Activated naive CD8-positive, alpha-beta T cell treated with anti-CD3 and anti-CD28 coated beads for 36 hours (primary cell): ENCODE results near the gene UCP3. TPM values are rescaled to one million over a fixed set of nuclear protein-coding genes. Genes with fewer than 3 reads are reported as not detected.

ENCODE experiments used
- DNase-seq: peaks from one replicate; pipeline ENCODE4 v3.0.0; 2021
- H3K27ac Mint-ChIP-seq: one replicate; pipeline ENCODE4 v1.8.0; 2022; ENCODE audit warnings: mild to moderate bottlenecking, moderate library complexity, mixed read lengths
- H3K27me3 Mint-ChIP-seq: one replicate; pipeline ENCODE4 v1.8.0; 2022; ENCODE audit warnings: mild to moderate bottlenecking, mixed read lengths
- H3K36me3 Mint-ChIP-seq: one replicate; pipeline ENCODE4 v1.8.0; 2021; ENCODE audit warnings: mild to moderate bottlenecking, mixed read lengths
- H3K4me1 Mint-ChIP-seq: one replicate; pipeline ENCODE4 v1.8.0; 2021; ENCODE audit warnings: mixed read lengths
- H3K4me3 Mint-ChIP-seq: one replicate; pipeline ENCODE4 v1.8.0; 2022; ENCODE audit warnings: mild to moderate bottlenecking, moderate library complexity, mixed read lengths
- H3K9me3 Mint-ChIP-seq: one replicate; pipeline ENCODE4 v1.8.0; 2022; ENCODE audit warnings: mixed read lengths
- total RNA-seq, 2 experiments: library from RNA; stranded (reverse); gene quantifications; one replicate each; pipeline ENCODE4 v1.2.3, GENCODE V29; 2021

UCP3 gene
- total RNA-seq, 2 experiments from 2014 or later: 0.89 to 1.1 TPM

DNA sequence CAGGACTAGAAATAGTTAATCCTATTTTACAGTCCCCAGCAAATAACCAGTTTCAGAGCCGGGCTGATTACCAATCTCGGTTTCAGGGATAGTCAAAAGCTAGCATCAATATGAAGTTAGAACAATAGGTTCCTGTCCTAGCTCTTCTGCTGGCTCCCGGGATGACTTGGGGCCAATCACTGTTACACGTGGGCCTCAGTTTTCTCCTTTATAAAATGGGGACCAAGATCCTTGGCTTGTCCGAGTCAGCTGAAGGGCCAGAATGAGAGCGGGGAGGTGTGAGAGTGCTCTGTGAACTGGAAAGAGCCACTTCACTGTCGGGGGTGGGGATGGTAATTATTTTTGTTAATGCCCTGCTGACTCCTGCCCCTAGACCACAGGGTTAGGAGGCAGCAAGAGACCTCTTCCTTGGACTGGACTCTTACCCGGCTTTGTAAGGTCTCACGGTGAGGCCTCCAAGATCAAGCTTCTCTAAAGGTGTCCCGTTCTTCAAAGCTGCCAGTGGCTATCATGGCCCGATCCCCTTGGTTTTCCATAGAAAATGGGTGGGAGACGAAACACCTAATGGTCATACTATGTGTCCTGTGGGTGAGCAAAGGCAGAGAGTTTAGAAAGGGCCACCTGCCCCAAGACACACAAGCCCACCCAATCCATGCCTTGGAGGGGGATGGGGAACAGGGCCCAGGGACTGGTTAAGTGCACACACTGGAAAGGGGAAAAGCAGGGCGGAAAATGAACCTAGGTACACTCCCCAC is 27.7 kb downstream of the UCP3 start:
- no peaks in the 10 kb centered on the region for H3K9me3 Mint-ChIP-seq
- peak overlapping the region; percentile 98 for H3K27ac Mint-ChIP-seq
- H3K27me3 Mint-ChIP-seq: no peaks in the 10 kb centered on the region
- peaks cover 61% of the 10 kb centered on the region for H3K36me3 Mint-ChIP-seq
- peaks cover 67% of the 10 kb centered on the region for H3K4me1 Mint-ChIP-seq
- H3K4me3 Mint-ChIP-seq: peak overlapping the region; percentile 92
- DNase-seq: no peak

DNA sequence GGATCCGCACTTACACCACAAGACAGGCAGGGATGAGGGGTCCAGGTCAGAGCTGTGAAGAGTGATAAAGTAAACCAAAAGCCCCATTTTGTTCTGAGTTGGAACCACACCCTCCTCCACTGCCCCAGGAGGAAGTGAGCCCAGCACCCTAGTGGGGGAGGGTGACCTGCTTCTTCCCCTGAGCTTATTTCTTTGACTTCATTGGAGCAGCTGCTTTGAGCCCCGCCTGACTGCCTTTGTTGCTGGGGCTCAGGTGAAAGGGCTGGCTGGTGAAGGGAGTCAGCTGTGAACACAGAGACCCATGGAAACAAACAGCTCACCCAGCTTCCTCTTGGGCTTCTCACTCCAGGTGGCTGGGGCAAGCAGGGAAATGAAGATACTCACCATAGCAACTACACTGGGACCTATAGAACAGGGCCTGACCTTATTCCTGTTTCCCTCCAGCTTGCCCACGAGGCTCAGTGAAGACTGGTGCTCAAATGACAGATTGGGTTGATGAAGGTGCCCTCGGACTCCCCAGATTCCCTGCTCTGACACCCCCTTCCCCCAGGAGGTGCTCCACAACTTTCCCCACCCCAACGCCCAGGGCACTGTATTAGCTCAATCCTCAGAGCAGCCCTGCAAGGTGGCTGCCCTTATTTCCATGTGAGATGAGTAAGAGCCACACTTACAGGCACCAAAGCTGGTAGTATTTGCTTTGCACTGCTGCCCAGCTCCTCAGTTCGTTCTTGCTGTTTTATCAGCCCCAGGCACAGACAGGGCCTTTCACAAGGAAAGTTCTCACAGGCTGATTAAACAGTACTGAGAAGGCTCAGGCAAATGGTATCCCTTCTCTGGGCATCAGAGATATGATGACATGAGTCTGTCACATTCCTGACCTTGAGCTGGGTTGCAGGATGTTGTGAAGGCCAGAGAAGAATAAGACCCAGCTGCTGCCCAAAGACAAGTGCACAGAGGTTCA is 28.6 kb downstream of the UCP3 start:
- peak overlapping the region; percentile 98 for H3K27ac Mint-ChIP-seq
- H3K4me1 Mint-ChIP-seq: peaks cover 68% of the 10 kb centered on the region
- peak overlapping the region; percentile 92 for H3K4me3 Mint-ChIP-seq
- no peaks in the 10 kb centered on the region for H3K9me3 Mint-ChIP-seq
- peak; percentile 80 for DNase-seq
- H3K27me3 Mint-ChIP-seq: no peaks in the 10 kb centered on the region
- H3K36me3 Mint-ChIP-seq: peaks cover 68% of the 10 kb centered on the region

DNA sequence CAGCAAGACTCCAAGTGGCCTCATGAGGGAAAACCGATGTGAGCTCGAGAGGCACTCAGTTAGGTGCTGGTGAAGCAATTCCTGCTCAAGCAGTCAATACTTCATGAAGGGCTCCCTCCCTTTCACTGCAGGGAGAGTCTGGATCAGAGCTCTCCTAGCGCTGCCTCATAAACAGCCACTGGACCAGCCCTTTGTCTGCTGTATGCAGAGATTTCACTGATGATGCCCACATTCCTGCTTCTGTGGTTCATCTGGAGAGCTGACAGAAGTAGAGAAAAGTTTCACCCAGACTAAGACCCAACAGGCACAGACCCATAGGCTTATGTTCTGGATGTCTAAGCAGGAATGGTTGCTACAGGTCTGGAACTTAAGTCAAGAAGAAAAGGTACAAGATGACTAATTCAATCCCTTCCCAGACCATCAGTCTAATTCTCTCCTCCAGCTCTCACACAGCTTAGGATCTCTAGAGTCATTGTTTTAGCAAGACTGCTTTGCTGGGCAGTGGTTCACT is 30.3 kb downstream of the UCP3 start:
- Mint-ChIP-seq H3K27me3 (no peaks in the 10 kb centered on the region), H3K27ac (peak overlapping the region; percentile 98), H3K4me1 (peaks cover 67% of the 10 kb centered on the region), H3K36me3 (peaks cover 79% of the 10 kb centered on the region), H3K4me3 (peak overlapping the region; percentile 59), H3K9me3 (no peaks in the 10 kb centered on the region)
- DNase-seq: no peak

DNA sequence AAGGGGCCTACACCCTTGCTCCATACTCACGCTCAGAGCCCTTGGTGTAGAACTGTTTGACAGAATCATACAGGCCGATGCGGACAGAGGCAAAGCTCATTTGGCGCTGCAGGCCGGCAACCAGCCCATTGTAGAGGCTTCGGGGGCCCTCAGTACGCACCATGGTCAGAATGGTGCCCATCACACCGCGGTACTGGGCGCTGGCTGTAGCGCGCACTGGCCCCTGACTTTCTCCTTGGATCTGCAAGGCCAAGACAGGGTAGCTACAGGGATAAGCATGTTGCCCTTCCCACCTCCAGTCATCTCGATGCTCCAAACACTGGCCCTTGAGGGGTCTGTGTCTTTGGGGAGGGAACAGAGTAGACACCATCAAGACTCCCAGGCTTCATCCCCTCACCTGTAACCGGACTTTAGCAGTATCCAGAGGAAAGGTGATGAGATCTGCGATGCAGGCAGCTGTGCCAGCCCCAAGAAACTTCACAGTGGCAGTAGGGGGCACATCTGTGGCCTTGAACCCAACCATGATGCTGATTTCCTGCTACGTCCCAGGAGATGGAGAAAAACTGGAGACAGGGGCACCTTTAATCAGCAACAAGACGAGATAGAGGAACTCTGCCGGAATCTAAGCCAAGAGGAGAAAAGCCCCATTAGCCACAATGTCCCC is 30.9 kb downstream of the UCP3 start:
- H3K4me3 Mint-ChIP-seq: no peak overlapping the region
- DNase-seq: no peak
- peak overlapping the region; percentile 98 for H3K27ac Mint-ChIP-seq
- H3K27me3 Mint-ChIP-seq: no peaks in the 10 kb centered on the region
- H3K9me3 Mint-ChIP-seq: no peaks in the 10 kb centered on the region
- H3K36me3 Mint-ChIP-seq: peaks cover 83% of the 10 kb centered on the region
- H3K4me1 Mint-ChIP-seq: peaks cover 70% of the 10 kb centered on the region

DNA sequence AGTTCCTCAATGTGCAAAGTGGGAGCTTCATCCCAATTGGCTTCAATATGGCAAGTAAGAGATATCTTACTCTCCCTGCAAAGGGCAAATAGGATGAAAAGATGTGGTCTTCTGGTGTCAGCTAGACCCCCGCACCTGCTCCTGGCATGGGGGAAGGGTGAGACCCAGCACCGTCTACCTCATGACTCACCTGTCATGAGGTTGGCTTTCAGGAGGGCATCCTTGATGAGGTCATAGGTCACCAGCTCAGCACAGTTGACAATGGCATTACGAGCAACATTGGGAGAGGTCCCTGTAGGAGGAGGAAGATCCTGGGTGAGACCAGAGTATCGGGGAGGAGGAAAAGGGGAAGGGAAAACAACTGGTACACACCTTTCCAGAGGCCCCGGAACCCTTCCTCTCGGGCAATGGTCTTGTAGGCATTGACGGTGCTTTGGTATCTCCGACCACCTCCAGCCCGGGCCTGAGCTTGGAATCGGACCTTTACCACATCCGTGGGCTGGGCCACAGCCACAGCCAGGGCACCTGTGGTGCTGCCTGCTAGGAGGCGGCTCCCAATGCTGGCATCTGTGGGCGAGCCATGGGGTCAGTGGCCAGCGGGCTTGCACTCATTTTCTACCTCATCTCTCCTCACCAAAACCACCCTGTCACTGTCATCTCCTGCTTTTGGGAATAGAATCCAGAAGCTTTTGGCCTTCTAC is 32.3 kb downstream of the UCP3 start:
- H3K4me1 Mint-ChIP-seq: peaks cover 79% of the 10 kb centered on the region
- no peaks in the 10 kb centered on the region for H3K27me3 Mint-ChIP-seq
- peaks cover 77% of the 10 kb centered on the region for H3K36me3 Mint-ChIP-seq

DNA sequence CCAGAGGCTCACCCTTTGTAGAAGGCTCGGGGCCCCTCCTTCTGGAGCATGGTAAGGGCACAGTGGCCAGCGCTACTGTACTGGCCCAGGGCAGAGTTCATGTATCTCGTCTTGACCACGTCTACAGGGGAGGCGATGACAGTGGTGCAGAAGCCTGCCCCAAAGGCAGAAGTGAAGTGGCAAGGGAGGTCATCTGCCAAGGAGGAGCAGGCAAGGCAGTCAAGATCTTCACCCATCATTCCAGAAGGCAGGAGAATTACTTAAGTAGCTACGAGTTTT is 33.5 kb downstream of the UCP3 start:
- no peaks in the 10 kb centered on the region for H3K9me3 Mint-ChIP-seq

More for the DNA sequence above, 32.3 kb downstream of the UCP3 start:
- peak overlapping the region; percentile 98 for H3K27ac Mint-ChIP-seq
- H3K9me3 Mint-ChIP-seq: no peaks in the 10 kb centered on the region
- H3K4me3 Mint-ChIP-seq: no peak overlapping the region
- no peak for DNase-seq

DNA sequence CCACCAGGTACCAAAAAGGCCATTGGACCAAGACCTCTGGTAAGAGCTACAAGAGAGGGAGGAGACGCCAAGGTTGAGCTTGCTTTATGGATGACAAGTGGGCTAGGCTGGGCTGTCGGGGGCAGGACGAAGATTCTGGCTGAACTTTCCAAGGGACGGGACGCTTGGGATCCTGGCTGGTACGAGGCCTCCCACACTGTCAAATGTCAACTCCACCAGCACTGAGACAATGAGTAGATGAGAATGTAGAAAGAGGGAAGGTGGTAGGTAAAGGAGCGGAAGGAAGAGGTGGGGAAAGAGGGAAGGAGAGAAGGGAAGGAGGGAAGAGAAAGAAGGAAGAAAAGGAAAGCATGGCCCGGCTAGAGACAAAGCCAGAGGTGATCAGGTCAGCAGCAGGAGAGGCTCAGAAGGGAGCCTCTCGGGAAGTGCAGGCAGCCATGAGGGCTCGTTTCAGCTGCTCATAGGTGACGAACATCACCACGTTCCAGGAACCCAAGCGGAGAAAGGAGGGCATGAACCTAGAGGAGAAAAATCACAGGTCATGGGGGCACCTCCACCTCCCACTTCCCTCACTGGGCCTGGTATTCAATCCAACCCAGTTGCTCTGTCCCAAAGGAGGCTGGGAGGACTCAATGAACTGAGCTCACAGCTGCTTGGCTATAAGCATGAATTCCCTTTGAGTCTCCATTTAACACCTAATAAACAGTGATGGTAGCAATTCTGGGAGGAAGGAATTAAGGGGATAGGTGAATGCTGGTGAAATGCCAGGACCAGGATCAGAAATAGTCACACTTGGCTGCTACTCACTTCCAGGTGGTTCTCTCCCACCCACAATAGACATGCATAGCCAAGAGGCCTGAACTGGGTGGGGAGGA is 34.0 kb downstream of the UCP3 start:
- H3K4me3 Mint-ChIP-seq: no peak overlapping the region
- H3K9me3 Mint-ChIP-seq: no peaks in the 10 kb centered on the region
- H3K4me1 Mint-ChIP-seq: peaks cover 84% of the 10 kb centered on the region

More for the DNA sequence above, 33.5 kb downstream of the UCP3 start:
- Mint-ChIP-seq H3K4me3 (no peak overlapping the region), H3K27me3 (no peaks in the 10 kb centered on the region), H3K36me3 (peaks cover 65% of the 10 kb centered on the region), H3K4me1 (peaks cover 84% of the 10 kb centered on the region), H3K27ac (peak overlapping the region; percentile 54)
- no peak for DNase-seq

DNA sequence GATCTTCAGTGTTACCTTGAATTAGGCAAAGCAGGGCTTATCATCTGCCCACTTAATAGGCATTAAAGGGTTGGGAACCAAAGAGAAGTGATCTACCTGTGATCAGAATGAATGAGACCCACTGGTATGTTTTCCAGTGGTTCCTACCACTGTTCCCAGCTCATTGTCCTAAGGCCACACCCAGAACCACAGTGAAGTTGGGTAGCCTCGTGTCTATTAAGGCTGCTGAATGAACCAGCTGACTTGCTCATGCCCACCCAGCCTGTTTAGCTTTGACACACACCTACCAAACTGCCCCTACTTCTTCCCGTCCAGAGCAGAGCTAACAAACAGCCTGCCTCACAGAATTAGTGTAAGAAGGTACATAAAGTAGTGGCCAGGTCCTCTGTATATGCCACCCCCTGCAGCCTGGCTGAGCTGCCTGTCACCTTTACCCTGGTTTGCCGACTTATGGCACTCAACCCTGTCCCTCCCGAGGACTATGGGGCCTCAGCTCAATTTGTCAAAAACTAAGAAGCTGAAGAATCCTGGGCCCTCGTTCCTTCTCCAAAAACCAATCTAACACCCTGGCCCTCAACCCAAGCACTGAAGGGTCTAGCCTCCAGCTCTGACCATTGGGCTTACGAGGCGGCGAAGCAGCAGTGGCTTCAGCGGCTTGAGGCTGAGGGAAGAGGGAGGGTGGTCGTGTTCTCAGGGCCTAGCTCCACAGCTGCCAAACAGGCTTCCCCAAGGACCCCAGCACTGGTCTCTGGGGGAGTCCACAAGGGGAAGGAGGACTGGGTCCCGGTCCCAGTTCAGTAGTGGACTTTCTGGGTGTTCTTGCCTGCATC is 36.0 kb downstream of the UCP3 start:
- Mint-ChIP-seq H3K36me3 (peaks cover 41% of the 10 kb centered on the region), H3K9me3 (no peaks in the 10 kb centered on the region), H3K4me3 (no peak overlapping the region), H3K27ac (peak overlapping the region; percentile 44), H3K4me1 (peaks cover 87% of the 10 kb centered on the region), H3K27me3 (no peaks in the 10 kb centered on the region)
- DNase-seq: no peak

More for the DNA sequence above, 34.0 kb downstream of the UCP3 start:
- H3K36me3 Mint-ChIP-seq: peaks cover 59% of the 10 kb centered on the region
- H3K27ac Mint-ChIP-seq: peak overlapping the region; percentile 54
- no peaks in the 10 kb centered on the region for H3K27me3 Mint-ChIP-seq
- DNase-seq: no peak

DNA sequence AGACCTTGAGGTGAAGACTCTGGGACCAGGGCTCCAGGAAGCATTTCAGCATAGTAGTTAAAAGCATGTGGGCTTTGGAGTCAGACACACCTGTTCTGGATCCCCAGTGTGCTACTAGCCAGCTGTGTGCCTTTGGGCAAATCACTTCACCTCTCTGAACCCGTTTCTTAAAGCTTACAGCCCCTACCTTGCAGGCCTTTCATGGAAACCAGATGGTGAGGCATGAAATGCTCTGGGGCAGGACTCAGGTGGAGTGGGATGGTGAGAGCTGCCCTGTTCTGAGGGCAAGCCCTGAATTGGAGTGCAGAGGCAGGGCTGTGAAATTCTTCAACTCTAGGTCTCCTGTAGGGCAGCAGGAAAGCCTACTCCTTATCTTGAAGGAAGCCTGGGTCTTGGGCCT is 36.7 kb downstream of the UCP3 start:
- no peak for DNase-seq
- H3K27ac Mint-ChIP-seq: peak overlapping the region; percentile 44
- H3K36me3 Mint-ChIP-seq: peaks cover 34% of the 10 kb centered on the region
- no peak overlapping the region for H3K4me3 Mint-ChIP-seq
- no peaks in the 10 kb centered on the region for H3K9me3 Mint-ChIP-seq
- H3K4me1 Mint-ChIP-seq: peaks cover 87% of the 10 kb centered on the region
- no peaks in the 10 kb centered on the region for H3K27me3 Mint-ChIP-seq

DNA sequence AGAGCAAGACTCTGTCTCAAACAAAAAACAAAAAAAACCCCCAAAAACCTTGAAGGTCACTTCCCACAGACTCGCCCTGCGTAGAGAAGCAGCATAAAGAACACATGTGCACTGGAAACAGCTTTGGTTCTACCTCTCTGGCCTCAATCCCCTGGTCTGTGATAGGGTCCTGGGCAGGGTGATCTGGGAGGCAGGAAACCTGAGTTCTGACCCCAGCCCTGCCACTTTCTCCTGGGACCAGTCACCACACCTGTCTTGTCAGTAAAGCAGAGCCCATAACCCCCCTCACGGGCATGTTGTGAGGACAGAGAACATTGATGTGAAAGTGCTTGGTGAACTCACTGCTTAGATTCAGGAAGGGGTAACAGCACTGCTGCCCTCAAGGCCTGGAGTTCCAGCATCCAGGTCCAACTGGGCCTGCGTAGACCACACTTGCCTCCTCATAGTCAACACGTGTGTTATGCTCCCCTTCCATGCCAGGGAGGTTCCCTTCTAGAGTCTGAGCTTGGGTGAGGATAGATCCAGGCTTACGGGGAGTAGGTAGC is 37.6 kb downstream of the UCP3 start:
- no peaks in the 10 kb centered on the region for H3K27me3 Mint-ChIP-seq
- peaks cover 26% of the 10 kb centered on the region for H3K36me3 Mint-ChIP-seq
- H3K4me3 Mint-ChIP-seq: no peak overlapping the region
- peak overlapping the region; percentile 81 for H3K27ac Mint-ChIP-seq
- DNase-seq: no peak
- no peaks in the 10 kb centered on the region for H3K9me3 Mint-ChIP-seq
- peaks cover 80% of the 10 kb centered on the region for H3K4me1 Mint-ChIP-seq

DNA sequence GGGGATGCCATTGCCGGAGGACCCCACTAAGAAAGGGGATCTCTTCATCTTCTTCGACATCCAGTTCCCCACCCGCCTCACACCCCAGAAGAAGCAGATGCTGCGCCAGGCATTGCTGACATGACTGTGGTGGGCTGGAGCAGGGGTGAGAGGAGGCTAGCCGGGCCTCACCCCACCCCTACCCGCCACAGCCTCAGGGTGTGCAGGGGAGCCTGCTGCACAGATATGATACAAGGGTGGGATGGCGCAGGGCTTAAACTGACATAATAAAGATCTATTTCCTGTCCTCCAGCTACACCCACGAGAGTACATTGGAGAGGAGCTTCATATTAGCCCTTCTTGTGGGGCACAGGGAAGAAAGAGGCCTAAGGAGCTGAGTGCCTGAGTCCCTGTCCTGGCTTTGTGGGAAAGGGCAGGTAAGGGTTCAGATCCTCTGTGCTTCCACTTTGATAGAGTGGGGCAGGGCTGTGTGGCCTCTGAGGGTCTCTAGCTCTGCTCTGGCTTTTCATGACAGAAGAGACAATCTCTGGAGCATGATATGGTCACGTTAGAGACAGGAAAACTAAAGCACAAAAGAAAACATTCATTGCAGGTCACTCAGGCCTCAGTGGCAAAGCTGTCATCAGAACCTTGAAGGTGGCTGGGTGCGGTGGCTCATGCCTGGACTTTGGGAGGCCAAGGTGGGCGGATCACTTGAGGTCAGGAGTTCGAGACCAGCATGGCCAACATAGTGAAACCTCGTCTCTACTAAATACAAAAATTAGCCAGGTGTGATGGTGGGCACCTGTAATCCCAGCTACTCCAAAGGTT is 38.7 kb downstream of the UCP3 start:
- no peak for DNase-seq
- H3K27me3 Mint-ChIP-seq: no peaks in the 10 kb centered on the region
- H3K27ac Mint-ChIP-seq: peak overlapping the region; percentile 81
- peaks cover 17% of the 10 kb centered on the region for H3K36me3 Mint-ChIP-seq
- H3K4me3 Mint-ChIP-seq: no peak overlapping the region
- no peaks in the 10 kb centered on the region for H3K9me3 Mint-ChIP-seq
- peaks cover 77% of the 10 kb centered on the region for H3K4me1 Mint-ChIP-seq

DNA sequence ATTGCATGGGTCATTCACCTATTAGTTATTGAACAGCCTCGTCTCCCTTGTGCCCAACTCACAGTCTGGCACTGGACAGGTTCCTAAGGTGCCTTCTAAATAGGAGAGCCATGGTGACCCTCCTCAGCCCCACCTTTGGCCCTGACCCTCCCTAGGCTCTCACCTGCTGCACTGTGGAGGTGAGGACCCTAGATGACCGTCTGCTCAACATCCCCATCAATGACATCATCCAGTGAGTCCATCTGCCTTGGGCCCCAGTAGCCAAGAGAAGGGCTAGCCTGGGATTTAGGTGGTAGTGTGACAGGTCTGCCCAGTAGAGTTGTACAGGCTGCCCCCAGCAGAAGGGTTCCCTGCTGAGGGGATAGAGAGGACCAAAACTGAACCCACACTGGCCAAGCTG is 39.8 kb downstream of the UCP3 start:
- H3K27me3 Mint-ChIP-seq: no peaks in the 10 kb centered on the region
- no peak overlapping the region for H3K4me3 Mint-ChIP-seq
- H3K9me3 Mint-ChIP-seq: no peaks in the 10 kb centered on the region
- DNase-seq: no peak
- H3K4me1 Mint-ChIP-seq: peaks cover 76% of the 10 kb centered on the region
- peak overlapping the region; percentile 81 for H3K27ac Mint-ChIP-seq
- peaks cover 9% of the 10 kb centered on the region for H3K36me3 Mint-ChIP-seq
